ENCODE results near the gene DMAC2.

The DMAC2 gene

DNA sequence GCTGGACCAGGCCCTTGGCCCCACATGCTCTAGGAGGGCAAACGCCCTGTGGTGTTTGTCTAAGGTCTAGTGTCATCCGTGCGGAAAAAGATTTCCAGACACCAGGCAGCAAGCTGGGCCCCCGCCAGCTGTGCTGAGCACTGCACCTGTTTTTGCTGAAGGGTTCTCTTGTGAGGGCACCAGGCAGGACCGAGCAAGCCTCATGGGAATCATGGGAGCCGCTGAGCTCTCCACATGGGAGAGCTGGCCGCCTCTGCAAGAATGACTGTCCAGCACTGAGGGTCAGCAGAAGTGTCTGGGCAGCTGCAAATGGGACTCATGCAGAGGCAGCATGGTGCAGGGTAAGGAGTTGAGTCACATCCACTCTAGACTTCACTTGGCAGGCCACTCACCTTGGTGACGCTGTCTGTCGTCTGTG is 24.5 kb downstream of the DMAC2 start:
- Histone ChIP-seq H3K4me3 (ENCODE audit: low read depth, low read length, poor library complexity, severe bottlenecking) (no peak overlapping the region), H3K9me3 (ENCODE audit: low read length) (no peaks in the 10 kb centered on the region), H3K27me3 (ENCODE audit: insufficient read depth, low read length) (no peaks in the 10 kb centered on the region), H3K36me3 (ENCODE audit: insufficient read depth, low read length) (peaks cover 64% of the 10 kb centered on the region), H3K9me2 (ENCODE audit: low read depth, low read length) (no peaks in the 10 kb centered on the region), H2AFZ (ENCODE audit: low read length) (no peak overlapping the region), H4K20me1 (ENCODE audit: insufficient read depth, low read length) (no peaks in the 10 kb centered on the region), H3K79me2 (ENCODE audit: insufficient read depth, low read length) (no peaks in the 10 kb centered on the region), H3K4me2 (ENCODE audit: low read length) (no peak overlapping the region), H3K9ac (ENCODE audit: low read length) (no peak overlapping the region), H3K4me1 (ENCODE audit: insufficient read depth, low read length, severe bottlenecking) (no peaks in the 10 kb centered on the region), H3F3A (ENCODE audit: insufficient read depth, low read length) (no peaks in the 10 kb centered on the region), H3K27ac (ENCODE audit: low read depth, low read length, poor library complexity, severe bottlenecking) (no peak overlapping the region)
- TF ChIP-seq, protein P1, sequence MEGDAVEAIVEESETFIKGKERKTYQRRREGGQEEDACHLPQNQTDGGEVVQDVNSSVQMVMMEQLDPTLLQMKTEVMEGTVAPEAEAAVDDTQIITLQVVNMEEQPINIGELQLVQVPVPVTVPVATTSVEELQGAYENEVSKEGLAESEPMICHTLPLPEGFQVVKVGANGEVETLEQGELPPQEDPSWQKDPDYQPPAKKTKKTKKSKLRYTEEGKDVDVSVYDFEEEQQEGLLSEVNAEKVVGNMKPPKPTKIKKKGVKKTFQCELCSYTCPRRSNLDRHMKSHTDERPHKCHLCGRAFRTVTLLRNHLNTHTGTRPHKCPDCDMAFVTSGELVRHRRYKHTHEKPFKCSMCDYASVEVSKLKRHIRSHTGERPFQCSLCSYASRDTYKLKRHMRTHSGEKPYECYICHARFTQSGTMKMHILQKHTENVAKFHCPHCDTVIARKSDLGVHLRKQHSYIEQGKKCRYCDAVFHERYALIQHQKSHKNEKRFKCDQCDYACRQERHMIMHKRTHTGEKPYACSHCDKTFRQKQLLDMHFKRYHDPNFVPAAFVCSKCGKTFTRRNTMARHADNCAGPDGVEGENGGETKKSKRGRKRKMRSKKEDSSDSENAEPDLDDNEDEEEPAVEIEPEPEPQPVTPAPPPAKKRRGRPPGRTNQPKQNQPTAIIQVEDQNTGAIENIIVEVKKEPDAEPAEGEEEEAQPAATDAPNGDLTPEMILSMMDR (IDR thresholded peaks at IDR 0.05; ENCODE audit: low read length), result no peak
- TF ChIP-seq EZH2 (IDR thresholded peaks at IDR 0.05; ENCODE audit: borderline replicate concordance, low read length), result no peak

DNA sequence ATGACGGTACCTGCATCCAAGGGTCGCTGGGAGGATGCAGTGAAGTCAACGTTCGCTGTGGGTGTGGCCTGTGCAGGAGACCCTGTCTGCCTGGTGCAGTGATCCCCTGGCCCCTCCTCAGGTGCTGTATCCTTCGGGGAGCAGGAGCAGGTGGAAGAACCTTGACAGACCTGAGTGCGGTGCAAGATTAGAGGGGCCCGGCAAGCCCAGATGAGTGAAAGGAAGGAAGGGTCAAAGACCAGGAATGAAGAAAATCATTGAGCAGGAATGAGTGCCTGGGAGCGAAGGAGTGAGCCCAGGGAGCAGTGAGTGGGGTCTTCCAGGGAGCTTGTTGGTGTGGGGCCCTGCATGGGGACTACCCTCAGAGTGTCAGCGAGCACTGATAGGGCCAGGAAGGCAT is 25.3 kb downstream of the DMAC2 start:
- Histone ChIP-seq H3K79me2 (ENCODE audit: insufficient read depth, low read length) (no peaks in the 10 kb centered on the region), H3K9me2 (ENCODE audit: low read depth, low read length) (no peaks in the 10 kb centered on the region), H3K27me3 (ENCODE audit: insufficient read depth, low read length) (no peaks in the 10 kb centered on the region), H3F3A (ENCODE audit: insufficient read depth, low read length) (no peaks in the 10 kb centered on the region), H3K4me3 (ENCODE audit: low read depth, low read length, poor library complexity, severe bottlenecking) (no peak overlapping the region), H2AFZ (ENCODE audit: low read length) (no peak overlapping the region), H3K27ac (ENCODE audit: low read depth, low read length, poor library complexity, severe bottlenecking) (no peak overlapping the region), H3K4me2 (ENCODE audit: low read length) (no peak overlapping the region), H3K9ac (ENCODE audit: low read length) (no peak overlapping the region), H3K9me3 (ENCODE audit: low read length) (no peaks in the 10 kb centered on the region), H3K4me1 (ENCODE audit: insufficient read depth, low read length, severe bottlenecking) (no peaks in the 10 kb centered on the region), H3K36me3 (ENCODE audit: insufficient read depth, low read length) (peaks cover 60% of the 10 kb centered on the region), H4K20me1 (ENCODE audit: insufficient read depth, low read length) (no peaks in the 10 kb centered on the region)
- TF ChIP-seq EZH2 (IDR thresholded peaks at IDR 0.05; ENCODE audit: borderline replicate concordance, low read length), result no peak
- TF ChIP-seq, protein P1 (IDR thresholded peaks at IDR 0.05; ENCODE audit: low read length), result no peak

DNA sequence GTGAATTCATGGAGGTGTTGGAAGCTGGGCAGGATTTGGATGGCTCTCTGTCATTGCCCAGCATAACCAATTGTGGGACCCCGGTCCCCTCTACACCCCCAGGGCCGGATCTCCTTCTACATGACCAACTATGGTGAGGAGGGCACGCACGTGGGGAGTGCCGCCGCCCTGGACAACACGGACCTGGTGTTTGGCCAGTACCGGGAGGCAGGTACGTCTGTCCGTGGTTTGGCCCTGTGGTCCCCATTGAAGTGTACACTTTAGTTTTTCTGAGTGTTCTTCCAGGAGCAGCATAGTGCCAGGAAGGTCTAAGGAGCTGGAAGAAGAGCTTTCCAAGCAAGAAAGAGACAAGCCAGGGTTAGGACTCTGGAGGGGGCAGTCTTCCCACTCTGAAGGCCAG is 25.8 kb downstream of the DMAC2 start:
- no peak for TF ChIP-seq EZH2 (IDR thresholded peaks at IDR 0.05; ENCODE audit: borderline replicate concordance, low read length)
- TF ChIP-seq, protein P1 (IDR thresholded peaks at IDR 0.05; ENCODE audit: low read length), result no peak
- Histone ChIP-seq H3K9me3 (ENCODE audit: low read length) (no peaks in the 10 kb centered on the region), H3K36me3 (ENCODE audit: insufficient read depth, low read length) (peaks cover 55% of the 10 kb centered on the region), H3K4me3 (ENCODE audit: low read depth, low read length, poor library complexity, severe bottlenecking) (no peak overlapping the region), H4K20me1 (ENCODE audit: insufficient read depth, low read length) (no peaks in the 10 kb centered on the region), H3K27ac (ENCODE audit: low read depth, low read length, poor library complexity, severe bottlenecking) (no peak overlapping the region), H3K4me2 (ENCODE audit: low read length) (no peak overlapping the region), H3K27me3 (ENCODE audit: insufficient read depth, low read length) (no peaks in the 10 kb centered on the region), H3K79me2 (ENCODE audit: insufficient read depth, low read length) (no peaks in the 10 kb centered on the region), H3K4me1 (ENCODE audit: insufficient read depth, low read length, severe bottlenecking) (no peaks in the 10 kb centered on the region), H3K9me2 (ENCODE audit: low read depth, low read length) (no peaks in the 10 kb centered on the region), H3K9ac (ENCODE audit: low read length) (no peak overlapping the region), H3F3A (ENCODE audit: insufficient read depth, low read length) (no peaks in the 10 kb centered on the region), H2AFZ (ENCODE audit: low read length) (no peak overlapping the region)

Measured in OCI-LY1 (cell line).